ENCODE measurements around the gene MOB3A.
A peak's percentile ranks its signal among the peaks of the same experiment; 100 is the strongest.

- TF ChIP-seq POLR2AphosphoS5 (IDR thresholded peaks at IDR 0.05; ENCODE audit: low read depth, low read length) (peak; percentile 53), POLR2A (IDR thresholded peaks at IDR 0.05; ENCODE audit: low read depth, low read length) (peak; percentile 60; the same call in 1 of the 2 replicates)
These were observed 25.0 kb downstream of the MOB3A start for GRCh38 chr19:2070986-2071673.

Data from GM12892 (cell line).